Transverse colon (tissue), 4 donors: ENCODE measurements around the gene STRADA. TPM values are rescaled to one million over a fixed set of nuclear protein-coding genes. Genes with fewer than 3 reads are reported as not detected.

Experiments
- DNase-seq: peaks from one replicate; pipeline ENCODE4 v3.0.0-alpha.2; 2019
- H3K27ac ChIP-seq, 4 donors: fragments of 200-600 bp; sonication (generic); 2 replicates each; pipeline ENCODE4 v1.5.1; 2016 to 2018; ENCODE audit warnings: inconsistent platforms in 4 of 4
- H3K27me3 ChIP-seq: fragments of 200-600 bp; sonication (generic); 2 replicates; pipeline ENCODE4 v1.5.1; 2017; ENCODE audit warnings: inconsistent platforms
- H3K36me3 ChIP-seq, 4 donors: fragments of 200-600 bp; sonication (generic); 2 replicates each; pipeline ENCODE4 v1.5.1; 2017 to 2019; ENCODE audit warnings: inconsistent platforms in 4 of 4
- H3K4me1 ChIP-seq, 4 donors: fragments of 200-600 bp; sonication (generic); 2 replicates each; pipeline ENCODE4 v1.5.1; 2017 to 2020; ENCODE audit warnings: inconsistent platforms in 4 of 4
- H3K4me3 ChIP-seq, 4 donors: fragments of 200-600 bp; sonication (generic); 1 replicate in 1 of 4; 2 replicates in 3 of 4; pipeline versions ENCODE4 v1.5.1 to v1.6.1; 2017 to 2019; ENCODE audit warnings: inconsistent platforms in 4 of 4
- H3K9me3 ChIP-seq, 2 donors: fragments of 200-600 bp; sonication (generic); 2 replicates each; pipeline ENCODE4 v1.5.1; 2017 to 2019; ENCODE audit warnings: inconsistent platforms in 2 of 2
- EP300 ChIP-seq: sonication (generic); formaldehyde crosslinking; IDR thresholded peaks from one replicate; pipeline ENCODE4 v1.6.1; 2017; ENCODE audit warnings: antibody characterized with exemption, low read depth
- POLR2A ChIP-seq: fragments of 450-650 bp; IDR thresholded peaks from one replicate; pipeline ENCODE4 v1.6.1; 2016; ENCODE audit warnings: antibody characterized with exemption, mild to moderate bottlenecking, moderate library complexity
- POLR2AphosphoS5 ChIP-seq, 3 donors: sonication (generic); formaldehyde crosslinking; IDR thresholded peaks; one replicate each; pipeline ENCODE4 v1.6.1; 2016; ENCODE audit warnings: antibody characterized with exemption in 3 of 3
- WGBS, 2 donors: methylation state at CpG; one replicate each; pipeline ENCODE4 v1.1.5; 2018; ENCODE audit warnings: low coverage in 1 of 2; 5-methylcytosine and 5-hydroxymethylcytosine counted together
- in situ Hi-C, 4 donors: fragments of 200-750 bp; cut with MboI; loops; one replicate each; pipeline versions ENCODE4 v1.15.0 to v1.15.1; 2017; ENCODE audit warnings: low sequenced_read_pairs in 3 of 4, low pct_ligation_motif_present in 1 of 4, low pct_unique_long_range_greater_than_20kb in 1 of 4
- intact Hi-C: fragments of 100-400 bp; cut with DNase I; formaldehyde crosslinking; loops from one replicate; pipeline ENCODE4 v1.15.1; 2023; ENCODE audit warnings: low total_unique reads
- total RNA-seq, 4 donors: library from RNA; depleted of rRNA; stranded (reverse); fragments of >200 nt; gene quantifications; one replicate each; pipeline ENCODE4 v1.1.0, GENCODE V29; 2016
- TF ChIP-seq, protein P1 (sequence below), 5 experiments: fragments of 200-600 bp in 3 of 5; fragments of 450-650 bp in 2 of 5; sonication (generic) in 3 of 5; IDR thresholded peaks; 1 replicate in 2 of 5; 2 replicates in 3 of 5; pipeline ENCODE4 v1.5.1; 2016 to 2017; ENCODE audit warnings: antibody characterized with exemption in 5 of 5, inconsistent platforms in 3 of 5, mild to moderate bottlenecking in 2 of 5, moderate library complexity in 1 of 5

The STRADA gene
- total RNA-seq, 4 donors from 2014 or later: 23.1 to 37.8 (median 33.8) TPM

DNA sequence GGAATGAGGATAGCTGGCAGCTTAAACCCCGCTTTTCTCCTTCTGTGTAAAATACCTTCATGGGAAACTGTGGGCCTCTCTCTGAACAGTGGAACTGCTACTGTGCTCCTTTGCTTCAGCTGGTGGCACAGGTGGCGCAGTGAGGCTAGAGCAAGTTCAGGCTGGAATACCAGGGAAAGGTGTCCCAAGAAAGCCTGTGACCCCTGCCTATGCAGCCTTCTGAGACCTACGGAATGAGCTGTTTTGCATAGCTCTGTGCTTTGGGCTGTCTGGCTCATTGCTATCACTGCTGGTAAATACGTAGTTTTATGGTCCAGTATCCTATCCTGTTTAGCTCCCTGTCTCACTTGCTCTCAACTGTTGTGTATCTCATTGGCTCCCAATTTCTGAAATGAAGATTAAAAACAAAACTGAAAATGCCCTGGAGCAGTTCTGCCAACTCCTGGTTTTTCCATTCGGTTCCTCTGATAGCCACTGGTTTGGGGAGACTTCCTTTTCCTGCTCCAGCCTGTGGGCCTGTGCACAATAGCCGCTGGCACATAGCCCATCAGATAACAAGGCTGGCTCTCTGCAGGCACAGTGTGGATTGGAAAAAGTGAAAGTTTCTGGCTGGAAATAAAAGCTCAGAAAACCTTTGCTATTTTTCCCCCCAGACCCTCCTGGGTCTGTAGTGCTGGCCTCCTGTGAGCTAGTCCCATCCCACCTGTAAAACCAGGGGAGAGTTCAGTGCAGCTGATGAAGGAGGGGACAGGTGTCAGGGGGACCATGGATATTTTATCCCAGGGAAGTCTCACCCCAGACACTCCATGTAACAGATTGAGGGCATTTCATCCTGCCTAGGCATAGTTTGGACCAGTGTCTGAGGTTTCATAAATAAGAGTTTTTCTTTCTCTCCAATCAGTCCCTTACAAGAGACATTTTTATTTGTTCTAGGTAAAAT is 65.7 kb downstream of the STRADA start:
- Histone ChIP-seq H3K4me3 (peak overlapping the region in 1 of 4 donors; percentile 14), H3K27ac (peak overlapping the region; percentile 85 to 88 (median 86)), H3K4me1 (peaks cover 14 to 30% (median 25%) of the 10 kb centered on the region in 4 donors), H3K36me3 (peaks cover 0 to 6% (median 0%) of the 10 kb centered on the region in 4 donors), H3K27me3 (no peaks in the 10 kb centered on the region), H3K9me3 (no peaks in the 10 kb centered on the region)
- TF ChIP-seq POLR2AphosphoS5 (IDR thresholded peaks at IDR 0.05) (peak in 2 of 3 donors; percentile 74), EP300 (no peak), POLR2A (peak; percentile 15)
- TF ChIP-seq, protein P1, sequence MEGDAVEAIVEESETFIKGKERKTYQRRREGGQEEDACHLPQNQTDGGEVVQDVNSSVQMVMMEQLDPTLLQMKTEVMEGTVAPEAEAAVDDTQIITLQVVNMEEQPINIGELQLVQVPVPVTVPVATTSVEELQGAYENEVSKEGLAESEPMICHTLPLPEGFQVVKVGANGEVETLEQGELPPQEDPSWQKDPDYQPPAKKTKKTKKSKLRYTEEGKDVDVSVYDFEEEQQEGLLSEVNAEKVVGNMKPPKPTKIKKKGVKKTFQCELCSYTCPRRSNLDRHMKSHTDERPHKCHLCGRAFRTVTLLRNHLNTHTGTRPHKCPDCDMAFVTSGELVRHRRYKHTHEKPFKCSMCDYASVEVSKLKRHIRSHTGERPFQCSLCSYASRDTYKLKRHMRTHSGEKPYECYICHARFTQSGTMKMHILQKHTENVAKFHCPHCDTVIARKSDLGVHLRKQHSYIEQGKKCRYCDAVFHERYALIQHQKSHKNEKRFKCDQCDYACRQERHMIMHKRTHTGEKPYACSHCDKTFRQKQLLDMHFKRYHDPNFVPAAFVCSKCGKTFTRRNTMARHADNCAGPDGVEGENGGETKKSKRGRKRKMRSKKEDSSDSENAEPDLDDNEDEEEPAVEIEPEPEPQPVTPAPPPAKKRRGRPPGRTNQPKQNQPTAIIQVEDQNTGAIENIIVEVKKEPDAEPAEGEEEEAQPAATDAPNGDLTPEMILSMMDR (IDR thresholded peaks at IDR 0.05): no peak
- in situ Hi-C loops: no loop called here
- WGBS, 2 donors: 42% methylated on average over 2 to 6 of the region's 6 CpGs
- DNase-seq: peak; percentile 86
- intact Hi-C loops: no loop called here

DNA sequence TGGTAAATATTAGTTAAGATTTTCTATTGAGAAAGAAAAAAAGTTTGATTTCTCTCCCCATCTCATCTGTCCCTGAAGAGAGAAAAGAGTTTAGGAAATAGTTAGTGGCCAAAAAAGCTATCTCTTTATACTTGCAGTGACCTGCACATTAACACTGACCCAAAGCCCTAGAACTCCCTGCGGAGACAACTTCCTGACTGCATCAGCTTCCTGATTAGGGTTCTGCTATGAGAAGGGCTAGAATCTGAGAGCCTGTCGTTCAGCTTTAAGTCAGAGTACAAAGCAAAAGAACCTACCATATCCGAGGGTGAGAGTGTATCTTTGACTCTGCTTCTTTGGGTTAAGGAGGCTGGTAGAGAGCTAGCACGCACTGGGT is 66.4 kb downstream of the STRADA start:
- peaks cover 0 to 6% (median 0%) of the 10 kb centered on the region in 4 donors for H3K36me3 ChIP-seq
- no peak for DNase-seq
- H3K4me1 ChIP-seq: peaks cover 14 to 30% (median 25%) of the 10 kb centered on the region in 4 donors
- no peaks in the 10 kb centered on the region for H3K9me3 ChIP-seq
- no peak for TF ChIP-seq POLR2A
- TF ChIP-seq EP300: no peak
- TF ChIP-seq, protein P1 (IDR thresholded peaks at IDR 0.05): no peak
- TF ChIP-seq POLR2AphosphoS5 (IDR thresholded peaks at IDR 0.05): no peak
- peak overlapping the region; percentile 85 to 88 (median 86) for H3K27ac ChIP-seq
- WGBS, 2 donors: 40 to 42% methylated on average over 1 to 4 of the region's 4 CpGs
- in situ Hi-C loops (no loop called here), intact Hi-C loops (no loop called here)
- H3K4me3 ChIP-seq: peak overlapping the region in 1 of 4 donors; percentile 14
- no peaks in the 10 kb centered on the region for H3K27me3 ChIP-seq

DNA sequence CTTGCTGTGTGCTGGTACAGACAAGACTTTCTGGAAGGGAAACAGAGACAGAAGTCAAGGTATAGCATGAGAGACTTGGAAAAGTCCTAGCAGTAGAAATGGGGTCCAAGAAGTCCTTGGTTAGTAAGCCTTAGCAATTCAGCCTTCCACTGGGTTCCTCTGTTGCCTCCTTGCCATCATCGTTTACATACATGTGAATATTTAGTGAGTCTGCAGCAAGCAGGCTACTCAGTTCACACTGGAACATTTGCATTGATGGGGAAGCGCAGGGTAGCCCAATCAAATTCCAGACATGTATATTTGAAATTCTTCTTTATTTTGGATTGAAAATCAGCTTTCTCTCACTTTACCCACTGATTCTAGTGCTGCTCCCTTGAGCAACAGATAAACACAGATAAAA is 68.7 kb downstream of the STRADA start:
- Histone ChIP-seq H3K4me3 (no peak overlapping the region), H3K27ac (no peak overlapping the region), H3K9me3 (no peaks in the 10 kb centered on the region), H3K36me3 (peaks cover 0 to 21% (median 0%) of the 10 kb centered on the region in 4 donors), H3K27me3 (no peaks in the 10 kb centered on the region), H3K4me1 (peaks cover 14 to 35% (median 25%) of the 10 kb centered on the region in 4 donors)
- intact Hi-C loops: no loop called here
- in situ Hi-C loops: no loop called here
- no peak for DNase-seq
- WGBS, 2 donors: 93 to 94% methylated on average over 2 of the region's 2 CpGs
- TF ChIP-seq, protein P1 (IDR thresholded peaks at IDR 0.05): no peak
- TF ChIP-seq POLR2AphosphoS5 (IDR thresholded peaks at IDR 0.05): no peak
- TF ChIP-seq POLR2A: no peak
- no peak for TF ChIP-seq EP300

DNA sequence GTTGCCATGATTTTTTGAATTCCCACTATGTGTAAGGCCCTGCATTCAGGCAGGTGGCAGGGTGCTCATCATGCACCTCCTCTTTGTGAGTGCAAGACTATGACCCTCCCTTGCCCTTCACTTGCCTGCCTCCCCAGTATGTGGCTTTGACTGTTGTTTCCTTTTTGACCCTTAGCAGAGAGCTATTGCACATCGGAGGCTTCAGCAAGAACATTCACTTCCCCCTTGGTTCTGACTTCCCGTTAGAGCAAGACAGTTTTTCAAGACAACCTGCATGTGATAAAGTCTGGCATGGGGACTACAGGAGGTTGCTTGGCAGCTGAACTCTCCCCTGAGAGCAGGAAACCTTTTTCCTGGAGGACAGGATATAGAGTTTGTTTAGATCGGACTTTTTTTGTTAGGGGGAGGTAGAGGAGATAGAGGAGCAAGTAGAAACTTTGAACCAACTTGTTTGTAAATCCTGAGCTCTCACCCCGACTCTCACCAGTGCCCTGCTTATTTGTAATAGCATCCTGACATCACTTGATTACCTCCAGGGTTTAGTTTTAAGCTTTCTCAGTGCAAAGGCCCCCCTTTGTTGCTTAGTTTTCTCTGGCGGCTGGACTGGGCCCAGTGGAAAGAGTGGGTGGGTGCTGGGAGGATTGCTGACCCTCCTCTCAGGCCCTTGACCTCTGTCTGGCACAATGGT is 75.9 kb downstream of the STRADA start:
- H3K36me3 ChIP-seq: peaks cover 0 to 31% (median 5%) of the 10 kb centered on the region in 4 donors
- TF ChIP-seq, protein P1 (IDR thresholded peaks at IDR 0.05): no peak
- TF ChIP-seq POLR2A: no peak
- no peak for TF ChIP-seq EP300
- no peak for TF ChIP-seq POLR2AphosphoS5 (IDR thresholded peaks at IDR 0.05)

More for the DNA sequence above, 75.9 kb downstream of the STRADA start:
- Histone ChIP-seq H3K4me1 (peaks cover 0 to 10% (median 0%) of the 10 kb centered on the region in 4 donors), H3K9me3 (no peaks in the 10 kb centered on the region), H3K27me3 (no peaks in the 10 kb centered on the region), H3K4me3 (no peak overlapping the region), H3K27ac (peak overlapping the region in 3 of 4 donors; percentile 19 to 27 (median 24))
- intact Hi-C loops (no loop called here), in situ Hi-C loops (no loop called here)
- DNase-seq: no peak
- 43 to 55% methylated on average over 2 to 5 of the region's 5 CpGs for WGBS, 2 donors
